ENCODE results near the gene KIAA1958.

- TF ChIP-seq POLR2A (IDR thresholded peaks at IDR 0.05; ENCODE audit: control extremely low read depth in 1 of 2, low read depth in 2 of 2, low read length in 2 of 2) (no peak), CHD2 (IDR thresholded peaks at IDR 0.05; ENCODE audit: low read length) (no peak), TAF1 (IDR thresholded peaks at IDR 0.05; ENCODE audit: low read depth, low read length) (no peak), EZH2 (IDR thresholded peaks at IDR 0.05; ENCODE audit: low read depth, low read length, severe bottlenecking) (no peak), ASH2L (IDR thresholded peaks at IDR 0.05; ENCODE audit: low read length) (no peak), CREB1 (IDR thresholded peaks at IDR 0.05) (no peak), HDAC2 (IDR thresholded peaks at IDR 0.05; ENCODE audit: borderline replicate concordance in 1 of 2, low read depth in 2 of 2, low read length in 2 of 2) (no peak), E2F6 (IDR thresholded peaks at IDR 0.05) (no peak), SRF (IDR thresholded peaks at IDR 0.05; ENCODE audit: low read depth, low read length) (no peak), USF2 (IDR thresholded peaks at IDR 0.05; ENCODE audit: low read length) (no peak), SP4 (IDR thresholded peaks at IDR 0.05; ENCODE audit: low read length) (no peak)
- TF ChIP-seq, protein P1, sequence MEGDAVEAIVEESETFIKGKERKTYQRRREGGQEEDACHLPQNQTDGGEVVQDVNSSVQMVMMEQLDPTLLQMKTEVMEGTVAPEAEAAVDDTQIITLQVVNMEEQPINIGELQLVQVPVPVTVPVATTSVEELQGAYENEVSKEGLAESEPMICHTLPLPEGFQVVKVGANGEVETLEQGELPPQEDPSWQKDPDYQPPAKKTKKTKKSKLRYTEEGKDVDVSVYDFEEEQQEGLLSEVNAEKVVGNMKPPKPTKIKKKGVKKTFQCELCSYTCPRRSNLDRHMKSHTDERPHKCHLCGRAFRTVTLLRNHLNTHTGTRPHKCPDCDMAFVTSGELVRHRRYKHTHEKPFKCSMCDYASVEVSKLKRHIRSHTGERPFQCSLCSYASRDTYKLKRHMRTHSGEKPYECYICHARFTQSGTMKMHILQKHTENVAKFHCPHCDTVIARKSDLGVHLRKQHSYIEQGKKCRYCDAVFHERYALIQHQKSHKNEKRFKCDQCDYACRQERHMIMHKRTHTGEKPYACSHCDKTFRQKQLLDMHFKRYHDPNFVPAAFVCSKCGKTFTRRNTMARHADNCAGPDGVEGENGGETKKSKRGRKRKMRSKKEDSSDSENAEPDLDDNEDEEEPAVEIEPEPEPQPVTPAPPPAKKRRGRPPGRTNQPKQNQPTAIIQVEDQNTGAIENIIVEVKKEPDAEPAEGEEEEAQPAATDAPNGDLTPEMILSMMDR (IDR thresholded peaks at IDR 0.05; ENCODE audit: control extremely low read depth in 1 of 3, insufficient read depth in 1 of 3, low read depth in 1 of 3, low read length in 3 of 3): no peak
- TF ChIP-seq, protein P2, sequence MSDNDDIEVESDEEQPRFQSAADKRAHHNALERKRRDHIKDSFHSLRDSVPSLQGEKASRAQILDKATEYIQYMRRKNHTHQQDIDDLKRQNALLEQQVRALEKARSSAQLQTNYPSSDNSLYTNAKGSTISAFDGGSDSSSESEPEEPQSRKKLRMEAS (IDR thresholded peaks at IDR 0.05): no peak
- TF ChIP-seq, protein P3, sequence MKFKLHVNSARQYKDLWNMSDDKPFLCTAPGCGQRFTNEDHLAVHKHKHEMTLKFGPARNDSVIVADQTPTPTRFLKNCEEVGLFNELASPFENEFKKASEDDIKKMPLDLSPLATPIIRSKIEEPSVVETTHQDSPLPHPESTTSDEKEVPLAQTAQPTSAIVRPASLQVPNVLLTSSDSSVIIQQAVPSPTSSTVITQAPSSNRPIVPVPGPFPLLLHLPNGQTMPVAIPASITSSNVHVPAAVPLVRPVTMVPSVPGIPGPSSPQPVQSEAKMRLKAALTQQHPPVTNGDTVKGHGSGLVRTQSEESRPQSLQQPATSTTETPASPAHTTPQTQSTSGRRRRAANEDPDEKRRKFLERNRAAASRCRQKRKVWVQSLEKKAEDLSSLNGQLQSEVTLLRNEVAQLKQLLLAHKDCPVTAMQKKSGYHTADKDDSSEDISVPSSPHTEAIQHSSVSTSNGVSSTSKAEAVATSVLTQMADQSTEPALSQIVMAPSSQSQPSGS (IDR thresholded peaks at IDR 0.05; ENCODE audit: low read length): no peak
Observed at GRCh38 chr9:112647596-112647995, 161.0 kb downstream of the KIAA1958 start.

All from H1 (cell line).